NT2/D1 (cell line): ENCODE results near the gene CELF4.

ENCODE experiments used
- DNase-seq: peaks from one replicate; pipeline ENCODE4 v3.0.0-alpha.2; 2011; ENCODE audit warnings: low read depth, low spot score
- H3K27me3 ChIP-seq: 2 replicates; pipeline ENCODE4 v1.6.0; 2011; ENCODE audit warnings: mild to moderate bottlenecking; ENCODE audit not compliant: insufficient read length, insufficient read depth
- H3K36me3 ChIP-seq: 2 replicates; pipeline ENCODE4 v1.6.1; 2011; ENCODE audit warnings: mild to moderate bottlenecking, low read length, mixed read lengths; ENCODE audit not compliant: insufficient read depth, insufficient read length
- H3K4me1 ChIP-seq: 2 replicates; pipeline ENCODE4 v1.5.1; 2011; ENCODE audit not compliant: insufficient read depth, insufficient read length
- H3K4me3 ChIP-seq: 2 replicates; pipeline ENCODE4 v1.5.1; 2011; ENCODE audit warnings: low read depth; ENCODE audit not compliant: insufficient read length
- H3K9ac ChIP-seq: 2 replicates; pipeline ENCODE4 v1.6.0; 2011; ENCODE audit warnings: low read depth; ENCODE audit not compliant: insufficient read length
- H3K9me3 ChIP-seq: 2 replicates; pipeline ENCODE4 v1.5.1; 2011; ENCODE audit warnings: mild to moderate bottlenecking, low read length; ENCODE audit not compliant: insufficient read depth
- SUZ12 ChIP-seq: IDR thresholded peaks from 2 replicates; pipeline ENCODE4 v1.6.1; 2011; ENCODE audit not compliant: insufficient read length, insufficient read depth; ENCODE audit errors: extremely low read depth
- YY1 ChIP-seq: IDR thresholded peaks from 2 replicates; pipeline ENCODE4 v1.6.1; 2011; ENCODE audit not compliant: insufficient read length, insufficient read depth
- ZNF274 ChIP-seq: IDR thresholded peaks from 2 replicates; pipeline ENCODE4 v1.6.1; 2011; ENCODE audit warnings: mild to moderate bottlenecking, low read depth, low read length

CELF4 gene

DNA sequence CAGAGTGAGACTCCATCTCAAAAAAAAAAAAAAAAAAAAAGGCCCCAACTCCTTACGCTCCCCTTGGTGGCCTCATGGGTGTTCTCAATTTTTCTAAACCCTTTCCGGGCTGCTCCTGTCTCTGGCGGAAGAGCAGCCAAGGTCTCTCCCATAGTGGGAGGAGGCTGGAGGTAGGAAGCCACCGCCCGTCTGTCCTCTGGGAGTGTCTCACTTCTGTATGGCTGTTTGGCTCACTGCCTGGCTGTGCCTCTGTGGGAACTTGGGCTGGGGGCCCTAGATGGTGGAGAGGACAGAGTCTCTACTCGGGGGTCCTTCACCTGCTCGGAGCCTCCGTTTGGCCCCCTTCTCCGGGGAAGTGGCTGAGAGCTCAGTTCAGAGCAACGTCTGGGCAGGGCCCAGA is 245.3 kb downstream of the CELF4 start:
- Histone ChIP-seq H3K27me3 (peaks cover 21% of the 10 kb centered on the region), H3K4me1 (peaks cover 8% of the 10 kb centered on the region), H3K36me3 (no peaks in the 10 kb centered on the region), H3K9ac (no peak overlapping the region), H3K4me3 (no peak overlapping the region), H3K9me3 (no peaks in the 10 kb centered on the region)
- DNase-seq: no peak
- TF ChIP-seq ZNF274 (no peak), SUZ12 (no peak), YY1 (no peak)

DNA sequence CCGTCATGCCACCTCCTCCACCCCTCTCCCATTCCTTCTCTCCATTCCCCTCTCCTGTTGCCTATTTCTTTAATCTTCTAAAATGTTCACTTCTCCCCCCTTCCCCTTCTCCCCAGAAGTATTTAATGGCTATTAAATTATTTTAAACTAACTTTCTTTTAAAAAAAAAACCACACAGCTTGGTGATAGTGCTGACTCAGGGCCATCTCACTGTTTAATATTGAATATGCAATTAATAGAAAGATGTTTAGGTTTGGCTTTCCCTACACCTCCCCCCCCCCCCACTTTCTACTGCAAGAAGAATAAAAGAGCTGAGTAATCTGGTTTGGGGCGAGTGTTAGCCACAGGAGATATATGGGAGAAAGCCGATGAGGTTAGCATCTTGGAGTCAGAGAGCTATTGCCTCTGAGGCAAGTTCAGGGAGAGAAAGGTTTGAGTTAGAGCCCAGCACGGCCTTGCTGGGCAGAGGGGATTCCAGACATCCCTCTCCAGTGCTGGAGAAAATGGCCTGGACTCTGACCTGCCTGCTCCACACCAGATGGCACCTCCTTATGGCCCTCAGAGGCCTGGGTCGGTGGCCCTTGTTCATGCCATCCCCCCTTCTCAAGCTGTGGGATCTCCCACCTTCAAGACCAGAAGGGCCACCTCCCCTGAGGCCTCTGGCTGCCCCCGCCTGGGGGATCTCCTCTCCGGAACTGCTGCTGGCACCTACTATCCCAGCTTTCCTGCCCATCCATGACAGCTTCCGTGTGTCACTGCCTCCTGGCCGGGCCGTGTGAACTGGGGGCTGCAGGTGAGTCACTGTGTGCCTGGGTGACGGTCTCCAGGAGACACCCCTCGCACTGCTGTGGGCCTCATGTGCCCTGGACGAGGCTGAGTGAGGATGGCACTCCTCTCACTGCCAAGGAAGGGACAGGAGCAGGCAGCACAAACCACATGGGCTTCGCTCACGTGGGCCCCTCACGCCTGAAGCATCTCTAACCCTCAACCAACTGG is 246.9 kb downstream of the CELF4 start:
- H3K9ac ChIP-seq: no peak overlapping the region
- DNase-seq: no peak
- H3K4me3 ChIP-seq: no peak overlapping the region
- peaks cover 12% of the 10 kb centered on the region for H3K27me3 ChIP-seq
- H3K9me3 ChIP-seq: no peaks in the 10 kb centered on the region
- no peaks in the 10 kb centered on the region for H3K36me3 ChIP-seq
- H3K4me1 ChIP-seq: peaks cover 10% of the 10 kb centered on the region
- TF ChIP-seq SUZ12 (no peak), ZNF274 (no peak), YY1 (no peak)

DNA sequence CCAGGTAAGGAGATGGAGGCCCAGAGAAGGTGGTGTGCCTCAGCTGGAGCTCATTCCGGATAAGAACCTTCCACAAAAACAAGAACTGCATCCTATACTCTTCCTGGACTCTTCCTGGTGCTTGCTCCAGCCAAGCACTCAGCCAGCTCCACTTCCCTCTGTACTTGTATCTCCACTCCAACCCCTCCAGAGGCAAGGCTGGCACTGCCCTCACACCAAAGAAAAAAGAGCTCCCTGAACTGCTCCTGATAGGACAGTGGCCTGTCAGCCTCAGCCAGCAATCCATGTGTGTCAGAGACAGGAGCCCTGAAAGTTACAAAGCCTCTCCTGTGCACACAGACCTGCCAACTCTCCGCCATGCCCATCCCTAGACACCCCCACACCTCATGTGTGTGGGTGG is 248.1 kb downstream of the CELF4 start:
- Histone ChIP-seq H3K27me3 (peaks cover under 1% of the 10 kb centered on the region), H3K9me3 (no peaks in the 10 kb centered on the region), H3K4me3 (no peak overlapping the region), H3K9ac (no peak overlapping the region), H3K4me1 (peaks cover 10% of the 10 kb centered on the region), H3K36me3 (no peaks in the 10 kb centered on the region)
- DNase-seq: no peak
- no peak for TF ChIP-seq SUZ12
- no peak for TF ChIP-seq YY1
- TF ChIP-seq ZNF274: no peak

DNA sequence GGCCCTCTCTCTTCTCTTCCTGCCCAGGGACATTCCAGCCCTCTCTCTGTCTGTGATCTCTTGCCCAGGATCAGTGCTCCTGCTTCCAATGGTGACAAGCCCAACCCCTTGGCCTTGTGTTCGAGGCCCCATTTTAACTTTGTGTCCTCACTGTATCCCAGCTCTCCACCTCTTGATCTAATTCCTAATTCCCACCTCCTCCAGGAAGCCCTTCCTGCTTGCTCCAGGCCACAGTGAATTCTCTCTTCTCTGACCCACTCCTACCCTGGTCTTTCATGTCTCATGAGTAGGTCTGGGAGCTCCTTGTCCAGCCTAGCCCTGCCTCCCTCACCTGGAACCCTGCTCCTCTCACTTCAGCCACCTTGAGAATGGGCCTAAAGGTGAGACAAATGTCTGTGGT is 249.1 kb downstream of the CELF4 start:
- Histone ChIP-seq H3K4me3 (no peak overlapping the region), H3K9ac (no peak overlapping the region), H3K9me3 (no peaks in the 10 kb centered on the region), H3K4me1 (peaks cover 7% of the 10 kb centered on the region), H3K36me3 (no peaks in the 10 kb centered on the region), H3K27me3 (no peaks in the 10 kb centered on the region)
- DNase-seq: no peak
- no peak for TF ChIP-seq YY1
- TF ChIP-seq SUZ12: no peak
- no peak for TF ChIP-seq ZNF274

DNA sequence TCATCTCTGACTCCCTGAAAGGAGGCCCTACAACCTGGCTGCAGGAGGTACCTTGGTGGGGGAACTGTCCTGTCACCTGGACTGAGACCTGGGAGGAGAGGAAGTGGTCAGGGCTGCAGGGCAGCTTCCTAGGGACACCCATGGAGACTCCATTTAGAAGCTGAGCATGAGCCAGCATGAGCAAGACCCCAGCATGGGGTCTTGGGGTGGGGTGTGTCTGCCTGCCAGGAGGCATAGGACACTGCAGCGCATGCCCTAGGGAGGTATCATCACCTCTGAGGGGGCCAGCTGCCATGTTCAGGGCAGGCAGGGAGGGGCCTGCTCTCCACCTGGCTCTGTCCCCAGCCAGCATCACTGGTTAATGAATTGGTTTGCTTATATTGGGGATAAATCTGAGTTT is 249.7 kb downstream of the CELF4 start:
- Histone ChIP-seq H3K4me3 (no peak overlapping the region), H3K27me3 (no peaks in the 10 kb centered on the region), H3K36me3 (no peaks in the 10 kb centered on the region), H3K9me3 (no peaks in the 10 kb centered on the region), H3K9ac (no peak overlapping the region), H3K4me1 (peaks cover 7% of the 10 kb centered on the region)
- DNase-seq: no peak
- no peak for TF ChIP-seq YY1
- TF ChIP-seq ZNF274: no peak
- TF ChIP-seq SUZ12: no peak

DNA sequence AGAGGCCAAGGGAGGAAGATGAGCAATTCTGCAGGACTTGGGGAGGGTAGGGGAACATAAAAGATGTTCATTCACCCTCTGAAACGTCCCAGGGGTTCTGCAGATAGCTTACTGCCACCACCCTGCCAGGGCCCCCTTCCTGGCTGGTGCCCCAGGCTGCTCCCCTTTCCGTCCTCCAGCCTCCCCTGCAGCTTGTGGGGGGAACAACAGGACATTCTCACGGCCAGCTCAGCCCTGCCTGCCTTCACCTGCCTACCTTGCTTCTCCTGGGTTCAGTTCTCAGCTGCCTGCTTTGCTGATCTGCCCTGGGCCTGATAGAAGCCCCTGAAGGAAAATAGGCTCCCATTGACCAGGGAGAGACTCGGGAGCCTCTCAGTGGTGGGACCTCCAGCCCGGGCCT is 251.1 kb downstream of the CELF4 start:
- no peaks in the 10 kb centered on the region for H3K36me3 ChIP-seq
- peaks cover 7% of the 10 kb centered on the region for H3K4me1 ChIP-seq
- H3K4me3 ChIP-seq: no peak overlapping the region
- no peaks in the 10 kb centered on the region for H3K9me3 ChIP-seq
- DNase-seq: no peak
- no peaks in the 10 kb centered on the region for H3K27me3 ChIP-seq
- no peak overlapping the region for H3K9ac ChIP-seq
- TF ChIP-seq YY1: no peak
- TF ChIP-seq ZNF274: no peak
- no peak for TF ChIP-seq SUZ12

DNA sequence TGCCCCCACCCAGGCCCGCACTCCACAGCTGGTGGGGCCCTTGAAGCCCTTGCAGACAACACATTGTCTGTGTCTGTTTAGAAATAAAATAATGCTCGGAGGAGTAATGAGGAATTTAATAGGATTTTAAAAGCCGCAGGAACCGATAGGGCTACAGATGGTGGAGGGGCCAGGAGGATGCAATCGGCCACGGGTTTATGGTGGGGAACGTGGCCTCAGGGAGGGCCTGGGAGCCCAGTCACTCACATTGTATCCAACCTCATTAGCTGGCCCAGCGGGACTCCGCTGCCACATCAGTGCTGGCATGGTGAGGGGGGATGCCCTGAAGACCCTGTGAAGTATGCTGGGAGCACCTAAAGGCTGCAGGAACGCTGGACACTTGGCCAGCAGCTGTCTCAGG is 252.0 kb downstream of the CELF4 start:
- no peaks in the 10 kb centered on the region for H3K9me3 ChIP-seq
- no peak for DNase-seq
- no peak overlapping the region for H3K4me3 ChIP-seq
- TF ChIP-seq ZNF274 (no peak), SUZ12 (no peak), YY1 (no peak)
- H3K4me1 ChIP-seq: peaks cover 7% of the 10 kb centered on the region
- H3K36me3 ChIP-seq: no peaks in the 10 kb centered on the region
- no peak overlapping the region for H3K9ac ChIP-seq
- no peaks in the 10 kb centered on the region for H3K27me3 ChIP-seq
